ENCODE data around the gene KIF13A.

The KIF13A gene

DNA sequence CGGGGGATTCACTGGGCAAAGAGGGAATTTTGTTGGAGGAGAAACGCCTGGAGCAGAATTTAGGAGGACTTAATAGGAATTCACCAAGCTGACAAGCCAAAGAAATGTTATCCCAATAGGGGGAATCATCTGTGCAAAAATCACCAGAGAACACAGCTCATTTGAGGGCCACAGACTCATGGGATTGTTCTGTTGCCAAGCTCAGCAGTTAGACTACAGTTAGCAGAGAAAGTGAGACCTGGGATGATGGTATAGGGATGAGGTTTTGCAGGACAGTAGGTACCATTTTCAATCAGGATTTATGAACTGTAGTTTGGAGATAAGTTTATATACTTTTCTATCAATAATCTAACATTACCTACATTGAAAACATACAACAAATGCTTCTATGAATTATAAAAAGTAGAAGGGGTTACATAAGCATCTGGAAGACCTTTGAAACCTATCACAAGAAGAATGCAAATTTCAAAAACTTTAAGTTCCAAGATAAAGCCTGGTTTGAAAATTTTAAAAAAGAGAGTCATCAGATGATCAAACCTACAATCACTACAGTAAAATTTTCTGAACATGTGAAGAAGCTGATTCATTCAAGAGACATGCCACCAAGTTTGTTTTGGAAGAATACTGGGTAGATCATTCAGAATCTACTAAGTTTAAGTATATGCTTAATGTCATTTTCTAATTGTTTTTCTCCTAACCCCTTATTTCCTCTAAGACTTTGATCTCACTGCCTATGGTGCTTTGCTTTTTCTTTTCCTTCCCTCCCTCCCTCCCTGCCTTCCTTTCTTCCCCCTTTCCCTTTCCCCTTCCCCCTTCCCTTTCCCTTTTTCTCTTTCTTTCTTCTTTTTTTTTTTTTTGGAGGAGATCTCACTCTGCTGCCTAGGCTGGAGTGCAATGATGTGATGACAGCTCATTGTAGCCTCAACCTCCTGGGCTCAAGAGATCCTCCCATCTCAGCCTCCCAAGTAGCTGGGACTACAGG lies 81.5 kb downstream of the KIF13A start:
- no CpG with 5 or more reads among the region's 2 CpGs for WGBS (ENCODE audit: insufficient coverage, insufficient read length)
- DNase-seq (ENCODE audit: low read depth, low spot score) = no peak
- Histone ChIP-seq H3K27me3 (ENCODE audit: control insufficient read depth, insufficient read depth, low read length) (no peaks in the 10 kb centered on the region), H3K27ac (ENCODE audit: low read length) (no peak overlapping the region), H3K4me1 (ENCODE audit: control insufficient read depth, insufficient read depth, low read length) (peaks cover 6% of the 10 kb centered on the region; the same call in 1 of the 2 replicates), H3K4me3 (ENCODE audit: low read length) (no peak overlapping the region), H3K9me3 (ENCODE audit: control insufficient read depth, insufficient read depth, low read length) (no peaks in the 10 kb centered on the region), H3K36me3 (ENCODE audit: control insufficient read depth, insufficient read depth, low read length) (no peaks in the 10 kb centered on the region)

DNA sequence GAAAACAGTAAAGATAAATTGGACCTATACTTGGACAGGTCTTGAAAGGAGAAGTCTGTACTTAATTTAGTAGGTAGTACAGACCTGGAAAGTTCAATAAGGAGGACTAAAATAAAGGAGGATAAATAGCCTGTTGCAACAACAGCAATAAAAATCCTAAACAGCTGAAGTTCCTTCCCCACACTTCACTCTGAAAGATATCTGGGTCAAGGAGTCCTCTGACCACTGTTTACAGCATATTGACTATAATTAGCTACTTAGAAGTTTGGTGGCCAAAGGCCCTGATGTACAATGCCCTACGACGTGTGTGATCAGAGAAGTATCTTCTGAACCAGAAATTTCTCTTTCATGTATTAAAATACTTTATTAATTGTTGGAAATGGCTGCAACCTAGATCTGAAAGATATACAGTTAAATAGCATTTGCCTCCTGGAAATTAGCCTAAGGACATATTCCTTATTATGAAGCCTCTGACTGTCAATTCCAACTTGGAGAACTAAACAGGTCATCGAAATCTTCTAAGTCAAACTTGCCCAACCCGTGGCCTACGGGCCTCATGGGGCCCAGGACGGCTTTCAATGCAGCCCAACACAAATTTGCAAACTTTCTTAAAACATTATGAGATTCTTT lies 82.8 kb downstream of the KIF13A start:
- Histone ChIP-seq H3K36me3 (ENCODE audit: control insufficient read depth, insufficient read depth, low read length) (no peaks in the 10 kb centered on the region), H3K27me3 (ENCODE audit: control insufficient read depth, insufficient read depth, low read length) (no peaks in the 10 kb centered on the region), H3K27ac (ENCODE audit: low read length) (no peak overlapping the region), H3K4me3 (ENCODE audit: low read length) (no peak overlapping the region), H3K4me1 (ENCODE audit: control insufficient read depth, insufficient read depth, low read length) (peaks cover 6% of the 10 kb centered on the region; the same call in 1 of the 2 replicates), H3K9me3 (ENCODE audit: control insufficient read depth, insufficient read depth, low read length) (no peaks in the 10 kb centered on the region)
- no peak for DNase-seq (ENCODE audit: low read depth, low spot score)
- WGBS (ENCODE audit: insufficient coverage, insufficient read length) = no CpG with 5 or more reads among the region's 6 CpGs

GRCh38 chr6:17902974-17903373 lies 84.5 kb downstream of the KIF13A start:
- DNase-seq (ENCODE audit: low read depth, low spot score) = no peak
- no peak overlapping the region for H3K27ac ChIP-seq (ENCODE audit: low read length)
- H3K4me3 ChIP-seq (ENCODE audit: low read length) = no peak overlapping the region
- no peaks in the 10 kb centered on the region for H3K27me3 ChIP-seq (ENCODE audit: control insufficient read depth, insufficient read depth, low read length)
- H3K4me1 ChIP-seq (ENCODE audit: control insufficient read depth, insufficient read depth, low read length) = peaks cover 6% of the 10 kb centered on the region; the same call in 1 of the 2 replicates
- H3K9me3 ChIP-seq (ENCODE audit: control insufficient read depth, insufficient read depth, low read length) = no peaks in the 10 kb centered on the region
- no CpG with 5 or more reads among the region's 1 CpG for WGBS (ENCODE audit: insufficient coverage, insufficient read length)
- H3K36me3 ChIP-seq (ENCODE audit: control insufficient read depth, insufficient read depth, low read length) = no peaks in the 10 kb centered on the region

- H3K36me3 ChIP-seq (ENCODE audit: control insufficient read depth, insufficient read depth, low read length) = no peaks in the 10 kb centered on the region
- no peaks in the 10 kb centered on the region for H3K27me3 ChIP-seq (ENCODE audit: control insufficient read depth, insufficient read depth, low read length)
- no peak for DNase-seq (ENCODE audit: low read depth, low spot score)
- no peak overlapping the region for H3K27ac ChIP-seq (ENCODE audit: low read length)
- no peaks in the 10 kb centered on the region for H3K9me3 ChIP-seq (ENCODE audit: control insufficient read depth, insufficient read depth, low read length)
- H3K4me1 ChIP-seq (ENCODE audit: control insufficient read depth, insufficient read depth, low read length) = peaks cover 3% of the 10 kb centered on the region; the same call in 1 of the 2 replicates
- H3K4me3 ChIP-seq (ENCODE audit: low read length) = no peak overlapping the region
Observed at GRCh38 chr6:17901493-17901892, 85.9 kb downstream of the KIF13A start.

DNA sequence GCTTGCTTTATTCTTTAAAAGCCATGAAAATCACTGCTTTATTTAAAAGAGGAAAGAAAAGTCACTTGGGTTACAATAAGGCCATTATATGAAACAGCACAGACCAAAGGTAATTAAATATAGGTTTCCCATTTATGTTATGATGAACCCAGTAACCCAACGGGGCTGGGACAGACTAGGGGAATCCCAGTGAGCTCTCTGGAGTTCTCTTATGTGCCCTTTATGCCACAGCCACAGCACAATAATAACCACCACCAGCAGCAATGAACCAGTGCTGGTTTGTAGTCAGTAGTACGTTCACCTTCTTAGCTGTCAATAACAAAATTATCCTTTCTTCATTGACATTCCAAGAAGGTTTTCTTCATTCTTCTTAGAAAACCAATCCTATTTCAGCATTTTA lies 87.4 kb downstream of the KIF13A start:
- DNase-seq (ENCODE audit: low read depth, low spot score) = no peak
- no CpG with 5 or more reads among the region's 2 CpGs for WGBS (ENCODE audit: insufficient coverage, insufficient read length)
- Histone ChIP-seq H3K9me3 (ENCODE audit: control insufficient read depth, insufficient read depth, low read length) (peaks cover 3% of the 10 kb centered on the region; the same call in 1 of the 2 replicates), H3K4me1 (ENCODE audit: control insufficient read depth, insufficient read depth, low read length) (peaks cover 3% of the 10 kb centered on the region; the same call in 1 of the 2 replicates), H3K27ac (ENCODE audit: low read length) (no peak overlapping the region), H3K27me3 (ENCODE audit: control insufficient read depth, insufficient read depth, low read length) (no peaks in the 10 kb centered on the region), H3K36me3 (ENCODE audit: control insufficient read depth, insufficient read depth, low read length) (peaks cover 3% of the 10 kb centered on the region; the same call in 1 of the 2 replicates), H3K4me3 (ENCODE audit: low read length) (no peak overlapping the region)

DNA sequence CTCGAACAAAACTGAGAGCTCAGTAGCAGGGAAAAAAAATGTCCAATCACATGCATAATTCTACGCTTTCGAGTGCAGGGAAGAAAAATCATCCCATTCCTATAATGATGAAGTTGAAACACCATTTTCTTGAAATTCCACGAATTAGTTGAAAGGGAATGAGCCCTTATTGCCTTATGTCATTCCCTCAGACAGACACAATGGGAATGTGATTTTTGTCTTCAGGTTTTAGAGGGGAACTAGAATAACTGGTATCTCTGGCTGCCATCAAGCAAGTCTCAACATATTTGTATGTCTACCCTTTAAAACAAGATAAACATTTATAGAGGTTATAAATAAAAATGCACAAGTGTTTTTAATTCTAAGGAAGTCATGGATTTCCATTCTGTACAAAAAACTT lies 87.9 kb downstream of the KIF13A start:
- WGBS (ENCODE audit: insufficient coverage, insufficient read length) = no CpG with 5 or more reads among the region's 4 CpGs
- Histone ChIP-seq H3K9me3 (ENCODE audit: control insufficient read depth, insufficient read depth, low read length) (peaks cover 3% of the 10 kb centered on the region; the same call in 1 of the 2 replicates), H3K27me3 (ENCODE audit: control insufficient read depth, insufficient read depth, low read length) (no peaks in the 10 kb centered on the region), H3K27ac (ENCODE audit: low read length) (no peak overlapping the region), H3K4me3 (ENCODE audit: low read length) (no peak overlapping the region), H3K36me3 (ENCODE audit: control insufficient read depth, insufficient read depth, low read length) (peaks cover 3% of the 10 kb centered on the region; the same call in 1 of the 2 replicates), H3K4me1 (ENCODE audit: control insufficient read depth, insufficient read depth, low read length) (peaks cover 3% of the 10 kb centered on the region; the same call in 1 of the 2 replicates)
- DNase-seq (ENCODE audit: low read depth, low spot score) = no peak

- Histone ChIP-seq H3K27me3 (ENCODE audit: control insufficient read depth, insufficient read depth, low read length) (no peaks in the 10 kb centered on the region), H3K36me3 (ENCODE audit: control insufficient read depth, insufficient read depth, low read length) (peaks cover 3% of the 10 kb centered on the region; the same call in 1 of the 2 replicates), H3K4me3 (ENCODE audit: low read length) (no peak overlapping the region), H3K9me3 (ENCODE audit: control insufficient read depth, insufficient read depth, low read length) (peaks cover 3% of the 10 kb centered on the region; the same call in 1 of the 2 replicates), H3K4me1 (ENCODE audit: control insufficient read depth, insufficient read depth, low read length) (peaks cover 3% of the 10 kb centered on the region; the same call in 1 of the 2 replicates), H3K27ac (ENCODE audit: low read length) (no peak overlapping the region)
- WGBS (ENCODE audit: insufficient coverage, insufficient read length) = no CpG with 5 or more reads among the region's 1 CpG
- no peak for DNase-seq (ENCODE audit: low read depth, low spot score)
Observed at GRCh38 chr6:17897681-17898080, 89.8 kb downstream of the KIF13A start.

GRCh38 chr6:17894905-17895304 lies 92.5 kb downstream of the KIF13A start:
- no peak overlapping the region for H3K4me3 ChIP-seq (ENCODE audit: low read length)
- H3K36me3 ChIP-seq (ENCODE audit: control insufficient read depth, insufficient read depth, low read length) = peaks cover 3% of the 10 kb centered on the region; the same call in 1 of the 2 replicates
- peaks cover 3% of the 10 kb centered on the region; the same call in 1 of the 2 replicates for H3K9me3 ChIP-seq (ENCODE audit: control insufficient read depth, insufficient read depth, low read length)
- H3K27me3 ChIP-seq (ENCODE audit: control insufficient read depth, insufficient read depth, low read length) = no peaks in the 10 kb centered on the region
- H3K27ac ChIP-seq (ENCODE audit: low read length) = no peak overlapping the region
- WGBS (ENCODE audit: insufficient coverage, insufficient read length) = no CpG with 5 or more reads among the region's 1 CpG
- H3K4me1 ChIP-seq (ENCODE audit: control insufficient read depth, insufficient read depth, low read length) = no peaks in the 10 kb centered on the region
- DNase-seq (ENCODE audit: low read depth, low spot score) = no peak

- Histone ChIP-seq H3K9me3 (ENCODE audit: control insufficient read depth, insufficient read depth, low read length) (peaks cover 3% of the 10 kb centered on the region; the same call in 1 of the 2 replicates), H3K4me3 (ENCODE audit: low read length) (no peak overlapping the region), H3K4me1 (ENCODE audit: control insufficient read depth, insufficient read depth, low read length) (no peaks in the 10 kb centered on the region), H3K36me3 (ENCODE audit: control insufficient read depth, insufficient read depth, low read length) (peaks cover 3% of the 10 kb centered on the region; the same call in 1 of the 2 replicates), H3K27ac (ENCODE audit: low read length) (no peak overlapping the region), H3K27me3 (ENCODE audit: control insufficient read depth, insufficient read depth, low read length) (no peaks in the 10 kb centered on the region)
- DNase-seq (ENCODE audit: low read depth, low spot score) = no peak
- WGBS (ENCODE audit: insufficient coverage, insufficient read length) = no CpG with 5 or more reads among the region's 6 CpGs
Observed at GRCh38 chr6:17894191-17894590, 93.2 kb downstream of the KIF13A start.

- Histone ChIP-seq H3K27ac (ENCODE audit: low read length) (no peak overlapping the region), H3K4me1 (ENCODE audit: control insufficient read depth, insufficient read depth, low read length) (no peaks in the 10 kb centered on the region), H3K27me3 (ENCODE audit: control insufficient read depth, insufficient read depth, low read length) (no peaks in the 10 kb centered on the region), H3K9me3 (ENCODE audit: control insufficient read depth, insufficient read depth, low read length) (peaks cover 3% of the 10 kb centered on the region; the same call in 1 of the 2 replicates), H3K36me3 (ENCODE audit: control insufficient read depth, insufficient read depth, low read length) (peaks cover 3% of the 10 kb centered on the region; the same call in 1 of the 2 replicates), H3K4me3 (ENCODE audit: low read length) (no peak overlapping the region)
- WGBS (ENCODE audit: insufficient coverage, insufficient read length) = no CpG with 5 or more reads among the region's 3 CpGs
- no peak for DNase-seq (ENCODE audit: low read depth, low spot score)
Observed at GRCh38 chr6:17892097-17892686, 95.2 kb downstream of the KIF13A start.

Data from iPS DF 6.9 (cell line).